ENCODE data around the gene TMEM176A. TPM values are rescaled to one million over a fixed set of nuclear protein-coding genes. Genes with fewer than 3 reads are reported as not detected.

The TMEM176A gene
- total RNA-seq, 4 donors from 2014 or later = 7.7 to 48.2 (median 17.0) TPM

GRCh38 chr7:150791746-150792452 is 8.7 kb upstream of the TMEM176A start:
- no peak for DNase-seq
- Histone ChIP-seq H3K4me1 (no peaks in the 10 kb centered on the region), H3K27ac (no peak overlapping the region), H3K27me3 (no peaks in the 10 kb centered on the region), H3K36me3 (no peaks in the 10 kb centered on the region), H3K4me3 (no peak overlapping the region), H3K9me3 (no peaks in the 10 kb centered on the region)
- intact Hi-C loops (cut with DNase I; ENCODE audit: low total_unique reads) = no loop called here
- TF ChIP-seq CTCF (IDR thresholded peaks at IDR 0.05) (no peak), POLR2A (IDR thresholded peaks at IDR 0.05) (no peak)

- H3K27me3 ChIP-seq = no peaks in the 10 kb centered on the region
- DNase-seq = no peak
- H3K27ac ChIP-seq = no peak overlapping the region
- no peaks in the 10 kb centered on the region for H3K9me3 ChIP-seq
- no peak overlapping the region for H3K4me3 ChIP-seq
- no peaks in the 10 kb centered on the region for H3K36me3 ChIP-seq
- no peaks in the 10 kb centered on the region for H3K4me1 ChIP-seq
- intact Hi-C loops (cut with DNase I; ENCODE audit: low total_unique reads) = no loop called here
- TF ChIP-seq CTCF (IDR thresholded peaks at IDR 0.05) (no peak), POLR2A (IDR thresholded peaks at IDR 0.05) (no peak)
Observed at GRCh38 chr7:150793569-150794238, 6.9 kb upstream of the TMEM176A start.

GRCh38 chr7:150797661-150798060 is 2.9 kb upstream of the TMEM176A start:
- peaks cover 0 to 6% of the 10 kb centered on the region in 2 donors for H3K27me3 ChIP-seq
- no peak for TF ChIP-seq POLR2A (IDR thresholded peaks at IDR 0.05)
- TF ChIP-seq CTCF (IDR thresholded peaks at IDR 0.05) = no peak
- no peaks in the 10 kb centered on the region for H3K4me1 ChIP-seq
- no peaks in the 10 kb centered on the region for H3K9me3 ChIP-seq
- no peak overlapping the region for H3K4me3 ChIP-seq
- no peaks in the 10 kb centered on the region for H3K36me3 ChIP-seq
- DNase-seq = no peak
- intact Hi-C loops (cut with DNase I; ENCODE audit: low total_unique reads) = no loop called here
- no peak overlapping the region for H3K27ac ChIP-seq

- no peak for TF ChIP-seq CTCF (IDR thresholded peaks at IDR 0.05)
- TF ChIP-seq POLR2A (IDR thresholded peaks at IDR 0.05) = no peak
- Histone ChIP-seq H3K4me1 (no peaks in the 10 kb centered on the region), H3K27ac (peak overlapping the region in 1 of 2 donors; percentile 10), H3K27me3 (peaks cover 0 to 6% of the 10 kb centered on the region in 2 donors), H3K9me3 (no peaks in the 10 kb centered on the region), H3K4me3 (peak overlapping the region in 1 of 2 donors; percentile 49), H3K36me3 (no peaks in the 10 kb centered on the region)
- no peak for DNase-seq
- intact Hi-C loops (cut with DNase I; ENCODE audit: low total_unique reads) = no loop called here
Observed at GRCh38 chr7:150799156-150799555, 1.4 kb upstream of the TMEM176A start.
